Central memory CD4-positive, alpha-beta T cell (primary cell): Measurements from ENCODE around the gene ZNF217.
"Not testable (repeated sequence)": the region's sequence is repeated elsewhere in the genome, so short reads cannot be mapped to it uniquely, and the experiment has no call there.

Experiments
- DNase-seq: peaks from one replicate; pipeline ENCODE4 v3.0.0; 2022

Gene ZNF217

GRCh38 chr20:53597030-53597482 lies 3.4 kb upstream of the ZNF217 start:
- DNase-seq: no peak

- not testable (repeated sequence) for DNase-seq
These were observed 2.8 kb upstream of the ZNF217 start for GRCh38 chr20:53596189-53597001.

GRCh38 chr20:53595742-53596141 lies 2.1 kb upstream of the ZNF217 start:
- DNase-seq: not testable (repeated sequence)

GRCh38 chr20:53595018-53595378 lies 1.4 kb upstream of the ZNF217 start:
- DNase-seq: no peak

DNA sequence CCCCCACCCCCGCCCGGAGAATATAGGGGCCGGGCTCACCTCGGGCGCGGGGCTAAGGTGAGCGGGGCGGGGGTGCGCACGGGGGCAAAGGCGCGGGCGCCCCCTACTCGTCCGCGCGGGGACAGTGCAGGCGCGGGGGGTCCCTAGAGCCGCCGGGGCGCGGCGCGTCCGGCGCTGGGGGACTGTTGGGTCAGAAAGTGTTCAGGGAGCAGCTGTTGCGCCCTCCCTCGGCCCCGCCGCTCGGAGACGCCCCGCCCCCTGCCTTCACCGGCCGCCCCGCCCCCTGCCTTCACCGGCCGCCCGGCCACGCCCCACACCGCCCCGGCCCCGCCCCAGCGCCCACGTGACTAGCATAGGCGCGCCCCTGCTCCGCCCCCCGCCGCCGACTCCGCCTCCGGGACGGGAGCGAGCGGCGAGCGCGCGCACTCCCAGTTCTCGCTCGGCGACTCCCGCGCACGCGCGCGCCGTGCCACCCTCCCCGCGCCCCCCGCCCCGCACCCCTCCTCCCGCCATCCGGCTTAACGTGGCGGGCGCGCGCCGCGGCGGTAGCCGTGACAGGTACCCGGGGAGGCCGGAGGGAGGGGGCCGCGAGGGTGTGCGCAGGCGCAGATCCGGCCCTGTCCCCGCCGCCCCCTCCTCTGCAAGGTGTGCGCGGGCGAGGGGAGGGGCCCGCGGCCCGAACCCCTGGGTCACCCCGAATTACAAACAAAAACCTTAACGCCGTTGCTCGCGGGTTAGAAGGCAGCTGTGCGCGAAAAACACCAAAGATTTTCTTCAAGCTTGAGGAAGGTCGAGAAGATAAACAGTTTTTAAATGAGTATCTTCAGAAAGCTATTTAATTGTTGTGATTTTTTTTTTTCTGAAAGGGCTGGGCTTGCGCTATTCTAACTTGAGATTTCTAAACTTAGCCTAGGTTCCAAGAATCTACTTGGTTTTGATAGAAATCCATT lies 704 bp upstream of the ZNF217 start:
- peak; percentile 96 for DNase-seq

DNA sequence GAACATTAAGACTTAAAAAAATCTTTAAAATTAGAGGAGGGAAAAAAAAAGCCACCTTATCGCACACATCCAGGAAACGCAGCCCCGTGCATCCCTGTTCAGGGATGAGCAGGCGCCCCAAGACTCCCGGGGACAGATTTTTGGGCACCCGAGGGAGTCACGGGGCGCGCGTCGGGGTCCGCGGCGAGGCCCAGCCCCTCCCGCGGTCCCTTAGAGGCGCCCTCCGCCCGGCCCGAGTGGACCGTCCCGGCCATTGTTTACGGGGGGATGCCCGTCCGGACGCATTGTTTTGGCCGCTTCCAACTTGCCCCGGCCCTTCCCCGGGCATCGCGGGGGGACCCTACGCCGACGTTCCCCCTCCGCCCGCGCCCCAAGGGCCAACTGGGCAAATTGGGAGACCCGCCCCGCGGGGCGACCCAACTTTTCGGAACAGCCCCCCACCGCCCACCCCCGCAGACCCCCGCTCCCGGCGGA lies 610 bp downstream of the ZNF217 start:
- no peak for DNase-seq

DNA sequence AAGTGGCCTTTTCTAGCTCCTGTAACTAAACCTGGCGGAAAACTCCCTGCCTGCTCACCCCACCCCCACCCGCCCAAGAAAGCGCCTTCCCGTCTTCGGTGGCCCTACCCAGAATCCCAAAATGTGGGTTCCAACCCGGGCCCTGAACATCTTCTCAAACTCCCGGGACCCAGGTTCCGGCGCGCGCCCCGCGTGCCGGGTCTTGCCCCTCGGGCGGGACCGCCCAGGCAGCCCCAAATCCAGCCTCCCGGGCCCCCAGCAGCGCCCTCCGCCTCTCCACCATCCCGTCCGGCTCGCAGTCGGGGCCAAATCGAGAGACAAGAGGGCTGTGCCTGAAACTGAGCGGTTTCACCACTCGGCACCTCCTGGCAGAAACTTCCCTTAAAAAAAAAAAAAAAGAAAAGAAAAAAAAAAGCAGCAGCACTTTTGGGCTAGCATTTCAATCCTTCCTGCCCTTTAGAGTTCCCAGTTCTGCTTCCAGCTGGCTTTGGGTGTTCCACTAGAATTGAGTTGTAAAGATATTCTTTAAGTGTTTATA lies 1.1 kb downstream of the ZNF217 start:
- DNase-seq: peak; percentile 54

- DNase-seq: not testable (repeated sequence)
These were observed 1.6 kb downstream of the ZNF217 start for GRCh38 chr20:53591941-53592441.

DNA sequence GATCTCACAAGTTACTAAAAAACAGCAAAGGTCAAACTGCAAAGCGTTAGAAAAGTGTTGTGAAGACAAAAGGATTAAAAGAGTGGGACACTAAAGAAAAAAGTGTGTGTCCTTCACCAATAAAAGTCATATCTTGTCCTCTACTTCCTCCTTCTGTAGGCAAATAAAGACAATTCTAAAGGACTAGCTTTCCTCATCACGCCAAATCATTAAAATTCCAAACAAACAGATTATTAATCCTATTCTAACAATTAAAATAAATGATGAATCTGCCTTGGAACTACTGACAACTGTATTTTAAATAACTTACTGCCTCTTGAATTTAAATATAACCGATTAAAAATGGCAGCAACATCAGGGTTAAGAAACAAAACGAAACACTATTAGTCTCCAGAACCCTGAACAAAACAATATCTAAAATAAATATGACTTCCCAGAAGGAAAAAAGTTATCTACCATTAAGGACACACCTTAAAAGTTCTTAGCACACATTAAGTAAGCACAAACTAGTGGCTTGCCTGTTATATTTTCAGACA lies 2.4 kb downstream of the ZNF217 start:
- not testable (repeated sequence) for DNase-seq

DNA sequence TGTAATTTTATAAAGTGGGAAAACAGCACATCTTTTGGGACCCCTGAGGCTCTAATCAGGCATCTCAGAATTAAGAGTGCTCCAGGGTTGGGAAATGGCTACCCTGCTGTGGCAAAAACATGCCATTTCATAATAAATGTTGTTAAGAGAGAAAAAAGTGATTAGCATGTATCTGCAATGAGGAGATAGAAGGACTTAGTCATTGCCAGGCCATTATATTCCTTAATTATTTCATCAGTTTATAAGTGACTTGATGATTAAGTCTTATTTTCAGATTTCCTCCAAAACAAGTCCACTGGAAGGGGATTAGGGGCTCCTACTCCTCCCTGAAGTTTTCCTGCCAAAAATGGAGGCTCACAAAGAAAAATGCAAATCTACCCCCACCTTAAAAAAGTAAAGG lies 3.0 kb downstream of the ZNF217 start:
- not testable (repeated sequence) for DNase-seq

DNA sequence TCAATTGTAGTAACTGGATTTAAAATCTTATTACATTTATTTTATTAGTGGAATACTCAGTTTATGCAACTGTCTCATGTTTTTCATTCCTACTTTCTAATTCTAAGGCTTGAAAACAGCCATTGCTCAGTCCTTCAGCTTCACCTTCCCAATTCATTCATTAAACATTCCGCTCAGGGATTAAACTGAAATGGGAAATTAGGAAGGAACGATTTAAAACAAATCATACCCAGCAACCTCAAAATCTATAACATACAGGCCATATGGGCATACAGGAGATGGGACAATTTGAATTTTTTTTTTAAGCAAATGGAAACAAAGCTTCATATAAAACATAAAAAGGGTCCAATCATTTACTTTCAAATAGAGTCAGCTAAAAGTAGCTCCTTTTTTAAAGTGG lies 3.5 kb downstream of the ZNF217 start:
- DNase-seq: not testable (repeated sequence)

DNA sequence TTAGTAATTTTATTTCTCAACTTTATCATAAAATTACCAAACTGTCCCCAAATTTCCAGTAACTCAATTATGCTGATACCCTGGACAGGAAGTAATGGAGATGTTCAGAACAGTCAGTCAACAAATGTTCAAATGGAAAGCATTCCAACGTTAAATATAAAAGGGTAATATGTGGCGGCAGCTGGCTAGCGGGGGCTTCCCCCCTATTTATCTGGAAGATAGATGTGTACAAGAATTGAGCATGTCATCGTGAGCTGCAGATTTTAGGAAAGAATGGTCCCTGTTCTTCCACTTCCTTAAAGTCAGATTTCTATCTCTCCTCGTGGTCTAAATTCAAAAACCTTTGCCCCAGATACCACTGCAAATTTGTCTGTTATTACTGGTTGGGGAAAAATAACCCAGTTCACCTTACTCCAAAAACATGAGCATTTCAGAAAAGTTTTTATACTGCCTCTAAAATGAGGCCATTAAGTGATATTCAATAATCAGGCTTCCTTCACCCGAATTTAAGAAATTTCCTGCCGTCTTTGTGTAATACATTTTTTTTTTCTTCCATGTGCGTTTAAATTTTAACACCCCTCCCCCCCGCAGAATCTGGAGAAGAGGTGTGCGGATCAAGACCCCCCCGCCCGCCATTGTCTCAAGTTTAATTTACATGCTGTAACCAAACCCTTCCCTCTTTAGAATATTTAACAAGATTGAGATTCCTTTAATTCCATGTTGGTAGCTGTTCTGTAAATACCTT lies 4.1 kb downstream of the ZNF217 start:
- not testable (repeated sequence) for DNase-seq

- DNase-seq: not testable (repeated sequence)
These were observed 6.4 kb downstream of the ZNF217 start for GRCh38 chr20:53587157-53587703.

GRCh38 chr20:53586640-53587039 lies 7.0 kb downstream of the ZNF217 start:
- no peak for DNase-seq

DNA sequence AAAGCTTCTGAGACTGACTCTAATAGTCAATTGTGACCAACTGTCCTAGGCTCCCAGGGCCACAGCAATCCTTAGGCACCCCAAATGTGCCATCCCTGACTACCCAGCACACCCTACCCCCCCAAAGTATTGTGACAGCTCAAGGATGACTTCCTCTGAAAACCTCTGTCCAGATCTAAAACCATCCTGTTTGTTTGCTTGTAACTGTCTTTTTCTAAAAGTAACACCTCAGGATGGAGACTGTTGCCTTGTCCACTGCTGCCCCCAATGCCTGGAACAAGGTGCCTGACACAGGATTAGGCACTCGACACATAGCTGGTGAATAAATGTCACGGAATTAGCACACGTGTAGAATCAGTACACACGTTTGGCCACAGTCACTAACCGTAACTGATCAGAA lies 7.7 kb downstream of the ZNF217 start:
- DNase-seq: not testable (repeated sequence)

GRCh38 chr20:53585004-53585569 lies 8.6 kb downstream of the ZNF217 start:
- not testable (repeated sequence) for DNase-seq

DNA sequence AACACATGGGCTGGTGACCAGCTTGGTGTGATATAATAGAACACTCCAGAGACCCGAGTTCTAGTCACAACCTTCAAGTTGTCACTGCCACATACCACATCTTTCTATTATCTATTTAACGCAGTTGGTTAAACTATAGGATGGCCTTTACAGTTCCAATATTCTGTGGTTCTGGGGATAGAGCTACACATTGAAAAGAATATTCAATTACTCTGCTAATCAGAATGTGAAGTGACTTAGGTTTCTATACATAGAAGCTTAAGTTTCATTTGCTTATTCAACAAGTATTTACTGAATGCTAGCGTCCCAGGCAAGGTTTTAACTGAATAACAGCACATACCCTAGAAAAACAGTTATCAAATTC lies 9.1 kb downstream of the ZNF217 start:
- DNase-seq: not testable (repeated sequence)

GRCh38 chr20:53583660-53584549 lies 9.7 kb downstream of the ZNF217 start:
- DNase-seq: not testable (repeated sequence)

DNA sequence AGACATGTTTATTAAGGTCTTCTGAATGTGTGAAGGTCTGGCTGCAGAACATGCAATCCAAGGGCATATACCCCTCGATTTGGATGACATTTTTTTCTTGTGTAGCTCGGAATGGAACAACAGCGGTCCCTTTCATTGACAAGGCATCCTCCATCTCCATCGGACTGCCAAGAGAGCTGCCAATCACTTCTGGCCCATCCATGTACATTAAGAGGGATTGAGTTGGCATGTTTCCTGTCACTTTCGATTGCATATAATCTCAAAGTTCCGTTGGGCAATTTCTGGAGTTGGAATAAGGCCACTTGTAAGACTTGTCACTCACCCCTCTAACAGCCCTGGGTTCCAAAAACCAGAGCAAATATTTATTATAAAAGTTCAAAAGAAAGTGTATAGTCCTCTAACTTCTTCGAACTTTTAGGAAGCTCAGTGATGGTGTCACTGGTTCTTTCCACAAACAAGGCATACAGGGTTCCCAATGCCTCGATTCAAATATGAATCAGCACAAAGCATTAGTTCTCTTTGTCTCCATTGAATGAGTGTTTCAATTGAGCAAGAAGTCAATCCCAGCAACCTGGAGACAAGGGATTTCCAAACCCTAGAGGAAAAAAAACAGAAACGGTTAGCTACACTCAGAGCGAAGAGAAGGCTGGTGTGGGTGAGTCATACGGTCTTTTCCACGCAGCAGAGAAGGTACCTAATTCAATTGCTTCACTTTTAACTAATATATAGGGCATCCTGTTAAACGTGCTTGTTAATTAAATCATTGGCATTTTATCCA lies 10.9 kb downstream of the ZNF217 start:
- DNase-seq: peak; percentile 50

GRCh38 chr20:53582251-53582570 lies 11.4 kb downstream of the ZNF217 start:
- no peak for DNase-seq
